Amniotic stem cell (primary cell): ENCODE results near the gene IGSF11.
"Not testable (repeated sequence)": the region's sequence is repeated elsewhere in the genome, so short reads cannot be mapped to it uniquely, and the experiment has no call there.

ENCODE experiments used
- DNase-seq: peaks from one replicate; lab custom pipeline; 2025; lab: John Stamatoyannopoulos, UW

The IGSF11 gene

DNA sequence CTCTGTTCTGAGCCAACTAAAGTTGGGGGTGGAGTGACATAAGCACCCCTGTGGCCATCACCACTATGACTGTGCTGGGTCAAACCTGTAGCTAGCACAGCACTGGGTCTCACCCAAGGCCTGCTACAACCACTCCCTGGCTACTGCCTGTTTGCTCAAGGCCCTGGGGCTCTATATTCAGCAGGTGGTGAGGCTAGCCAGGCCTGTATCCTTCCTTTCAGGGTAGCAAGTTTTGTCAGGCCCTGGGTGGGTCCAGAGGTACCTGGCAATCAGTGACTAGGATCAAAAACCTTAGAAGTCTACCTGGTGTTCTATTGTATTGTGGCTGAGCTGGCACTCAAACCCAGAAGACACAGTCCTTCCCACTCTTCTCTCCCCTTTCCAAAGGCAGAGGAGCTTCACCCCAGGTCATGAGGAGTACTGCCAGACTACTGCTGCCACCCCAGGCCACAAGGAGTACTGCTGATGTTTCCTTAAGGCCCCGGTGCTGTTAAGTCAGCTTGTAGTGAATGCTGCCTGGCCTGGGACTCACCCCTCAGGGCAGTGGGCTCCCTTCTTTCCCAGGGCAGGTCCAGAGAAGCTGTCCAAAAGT lies 170.8 kb downstream of the IGSF11 start:
- no peak for DNase-seq

DNA sequence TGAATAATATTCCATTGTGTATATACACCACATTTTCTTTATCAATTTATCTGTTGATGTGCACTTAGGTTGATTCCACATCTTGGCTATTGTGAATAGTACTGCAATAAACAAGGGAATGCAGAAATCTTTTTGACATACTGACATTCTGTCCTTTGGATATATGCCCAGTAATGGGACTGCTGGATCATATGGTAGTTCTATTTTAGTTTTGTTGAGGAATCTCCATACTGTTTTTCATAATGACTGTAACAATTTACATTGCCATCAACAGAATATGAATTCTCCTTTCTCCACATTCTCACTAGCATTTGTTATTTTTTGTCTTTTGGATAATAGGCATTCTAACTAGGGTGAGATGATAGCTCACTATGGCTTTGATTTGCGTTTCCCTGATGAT lies 174.7 kb downstream of the IGSF11 start:
- DNase-seq: no peak

- not testable (repeated sequence) for DNase-seq
Observed at GRCh38 chr3:118851466-118852193, 183.0 kb downstream of the IGSF11 start.

- DNase-seq: no peak
Observed at GRCh38 chr3:118850687-118851086, 184.0 kb downstream of the IGSF11 start.
